Endothelial cell of hepatic sinusoid (primary cell): ENCODE data around the gene CXXC5.

Source experiments
- in situ Hi-C: cut with HindIII; loops from 2 replicates; pipeline ENCODE4 v1.10.0; 2017; ENCODE audit warnings: low sequenced_read_pairs

The CXXC5 gene

GRCh38 chr5:139733010-139733688 is 85.0 kb downstream of the CXXC5 start:
- in situ Hi-C loops: no loop called here
